ENCODE data around the gene CCDC158. TPM values are rescaled to one million over a fixed set of nuclear protein-coding genes. Genes with fewer than 3 reads are reported as not detected.
"Not testable (repeated sequence)": the region's sequence is repeated elsewhere in the genome, so short reads cannot be mapped to it uniquely, and the experiment has no call there.

The CCDC158 gene
- total and polyA plus RNA-seq, 4 donors: 0.04 to 0.37 (median 0.14) TPM

GRCh38 chr4:76292730-76293129, 128.2 kb downstream of the CCDC158 start:
- no peak for ATAC-seq (ENCODE audit: insufficient read depth, low FRiP score)

GRCh38 chr4:76287811-76288210, 133.1 kb downstream of the CCDC158 start:
- DNase-seq; H3K4me3 ChIP-seq; H3K9me3 ChIP-seq (ENCODE audit: control insufficient read depth in 4 of 4, insufficient read depth in 3 of 4, low read length in 3 of 4); H3K27me3 ChIP-seq (ENCODE audit: control insufficient read depth in 3 of 3, insufficient read depth in 3 of 3, low read length in 2 of 3); H3K9ac ChIP-seq (ENCODE audit: insufficient read depth in 1 of 2, low read length in 2 of 2); ATAC-seq (ENCODE audit: insufficient read depth, low FRiP score); H3K36me3 ChIP-seq (ENCODE audit: control insufficient read depth in 4 of 4, insufficient read depth in 4 of 4, low read length in 4 of 4); H3K27ac ChIP-seq (ENCODE audit: low read depth in 1 of 2, low read length in 1 of 2); H3K4me1 ChIP-seq (ENCODE audit: control insufficient read depth in 5 of 5, insufficient read depth in 5 of 5, low read length in 5 of 5): not testable (repeated sequence)
- 86 to 95% methylated on average over 3 of the region's 3 CpGs for WGBS, 2 donors

More at GRCh38 chr4:76292730-76293129, 128.2 kb downstream of the CCDC158 start:
- Histone ChIP-seq H3K27ac (ENCODE audit: low read depth in 1 of 2, low read length in 1 of 2) (peak overlapping the region in 1 of 2 donors; percentile 68), H3K9me3 (ENCODE audit: control insufficient read depth in 4 of 4, insufficient read depth in 3 of 4, low read length in 3 of 4) (peaks cover 0 to 2% (median 0%) of the 10 kb centered on the region in 4 donors), H3K4me1 (ENCODE audit: control insufficient read depth in 5 of 5, insufficient read depth in 5 of 5, low read length in 5 of 5) (peaks cover 0 to 4% (median 1%) of the 10 kb centered on the region in 5 donors), H3K36me3 (ENCODE audit: control insufficient read depth in 4 of 4, insufficient read depth in 4 of 4, low read length in 4 of 4) (no peaks in the 10 kb centered on the region), H3K27me3 (ENCODE audit: control insufficient read depth in 3 of 3, insufficient read depth in 3 of 3, low read length in 2 of 3) (no peaks in the 10 kb centered on the region), H3K4me3 (no peak overlapping the region), H3K9ac (ENCODE audit: insufficient read depth in 1 of 2, low read length in 2 of 2) (no peak overlapping the region)
- TF ChIP-seq CTCF (IDR thresholded peaks at IDR 0.05; ENCODE audit: control extremely low read depth, extremely low read depth): no peak
- 63 to 69% methylated on average over 3 of the region's 3 CpGs for WGBS, 2 donors
- DNase-seq: no peak

GRCh38 chr4:76283900-76284299, 137.0 kb downstream of the CCDC158 start:
- Histone ChIP-seq H3K4me3 (no peak overlapping the region), H3K36me3 (ENCODE audit: control insufficient read depth in 4 of 4, insufficient read depth in 4 of 4, low read length in 4 of 4) (no peaks in the 10 kb centered on the region), H3K9me3 (ENCODE audit: control insufficient read depth in 4 of 4, insufficient read depth in 3 of 4, low read length in 3 of 4) (peaks cover 0 to 2% (median 0%) of the 10 kb centered on the region in 4 donors), H3K27ac (ENCODE audit: low read depth in 1 of 2, low read length in 1 of 2) (no peak overlapping the region), H3K4me1 (ENCODE audit: control insufficient read depth in 5 of 5, insufficient read depth in 5 of 5, low read length in 5 of 5) (no peaks in the 10 kb centered on the region), H3K9ac (ENCODE audit: insufficient read depth in 1 of 2, low read length in 2 of 2) (no peak overlapping the region), H3K27me3 (ENCODE audit: control insufficient read depth in 3 of 3, insufficient read depth in 3 of 3, low read length in 2 of 3) (no peaks in the 10 kb centered on the region)
- TF ChIP-seq CTCF (IDR thresholded peaks at IDR 0.05; ENCODE audit: control extremely low read depth, extremely low read depth): no peak
- 86 to 90% methylated on average over 4 of the region's 4 CpGs for WGBS, 2 donors
- no peak for DNase-seq
- no peak for ATAC-seq (ENCODE audit: insufficient read depth, low FRiP score)

- DNase-seq (no peak), ATAC-seq (ENCODE audit: insufficient read depth, low FRiP score) (no peak)
- no peak for TF ChIP-seq CTCF (IDR thresholded peaks at IDR 0.05; ENCODE audit: control extremely low read depth, extremely low read depth)
- no peaks in the 10 kb centered on the region for H3K36me3 ChIP-seq (ENCODE audit: control insufficient read depth in 4 of 4, insufficient read depth in 4 of 4, low read length in 4 of 4)
- H3K9ac ChIP-seq (ENCODE audit: insufficient read depth in 1 of 2, low read length in 2 of 2): no peak overlapping the region
- H3K4me1 ChIP-seq (ENCODE audit: control insufficient read depth in 5 of 5, insufficient read depth in 5 of 5, low read length in 5 of 5): no peaks in the 10 kb centered on the region
- H3K27me3 ChIP-seq (ENCODE audit: control insufficient read depth in 3 of 3, insufficient read depth in 3 of 3, low read length in 2 of 3): no peaks in the 10 kb centered on the region
- peaks cover 0 to 2% (median 0%) of the 10 kb centered on the region in 4 donors for H3K9me3 ChIP-seq (ENCODE audit: control insufficient read depth in 4 of 4, insufficient read depth in 3 of 4, low read length in 3 of 4)
- WGBS, 2 donors: 88% methylated on average over 6 of the region's 6 CpGs
- no peak overlapping the region for H3K4me3 ChIP-seq
- H3K27ac ChIP-seq (ENCODE audit: low read depth in 1 of 2, low read length in 1 of 2): no peak overlapping the region
Measured at GRCh38 chr4:76282941-76283689, 137.8 kb downstream of the CCDC158 start.

GRCh38 chr4:76281594-76281993, 139.3 kb downstream of the CCDC158 start:
- H3K4me3 ChIP-seq; H3K9me3 ChIP-seq (ENCODE audit: control insufficient read depth in 4 of 4, insufficient read depth in 3 of 4, low read length in 3 of 4); H3K27ac ChIP-seq (ENCODE audit: low read depth in 1 of 2, low read length in 1 of 2); DNase-seq; H3K9ac ChIP-seq (ENCODE audit: insufficient read depth in 1 of 2, low read length in 2 of 2); H3K27me3 ChIP-seq (ENCODE audit: control insufficient read depth in 3 of 3, insufficient read depth in 3 of 3, low read length in 2 of 3); H3K4me1 ChIP-seq (ENCODE audit: control insufficient read depth in 5 of 5, insufficient read depth in 5 of 5, low read length in 5 of 5); ATAC-seq (ENCODE audit: insufficient read depth, low FRiP score); H3K36me3 ChIP-seq (ENCODE audit: control insufficient read depth in 4 of 4, insufficient read depth in 4 of 4, low read length in 4 of 4): not testable (repeated sequence)
- 59 to 79% methylated on average over 6 of the region's 6 CpGs for WGBS, 2 donors

Data from lung (tissue), 12 donors.